ENCODE data around the gene CRYBG1. TPM values are rescaled to one million over a fixed set of nuclear protein-coding genes. Genes with fewer than 3 reads are reported as not detected.

Gene CRYBG1
- total and polyA plus RNA-seq, 2 of the 4 experiments (the other 2 are of a cell fraction): 0.38 to 1.1 TPM

DNA sequence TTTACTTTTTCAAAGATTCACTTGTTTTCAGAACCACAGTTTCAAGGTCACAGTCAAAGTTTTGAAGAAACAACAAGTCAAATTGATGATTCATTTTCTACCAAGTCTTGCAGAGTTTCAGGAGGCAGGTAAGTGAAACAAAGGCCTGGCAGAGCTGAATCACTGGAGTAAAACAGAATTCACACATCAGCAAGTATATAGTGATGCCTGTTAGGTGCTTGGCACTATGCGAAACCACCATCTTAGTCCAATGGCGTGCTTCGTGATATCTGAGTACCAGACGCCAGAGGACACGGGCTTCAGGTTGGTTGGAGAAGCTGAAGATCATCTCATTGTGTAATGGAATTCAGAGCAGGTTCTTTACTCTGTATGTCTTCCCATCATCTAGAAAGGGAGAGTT is 192.9 kb downstream of the CRYBG1 start:
- Histone ChIP-seq H3K79me1 (ENCODE audit: low read depth in 1 of 2, low read length in 2 of 2) (no peaks in the 10 kb centered on the region), H2AFZ (replicated peaks; ENCODE audit: low read length, poor library complexity) (no peak overlapping the region), H2BK120ac (ENCODE audit: low read depth, low read length) (no peak overlapping the region), H3K27me3 (ENCODE audit: control insufficient read depth, insufficient read depth, low read length) (no peaks in the 10 kb centered on the region), H3K18ac (ENCODE audit: low read depth, low read length) (no peak overlapping the region), H4K8ac (ENCODE audit: low read depth in 2 of 2, low read length in 2 of 2) (no peak overlapping the region), H3K4me3 (ENCODE audit: insufficient read depth, low read depth, low read length) (no peak overlapping the region), H3K4ac (ENCODE audit: low read depth, low read length) (no peak overlapping the region), H3K14ac (replicated peaks; ENCODE audit: low read depth, low read length) (no peak overlapping the region), H3K9ac (ENCODE audit: low read depth, low read length) (no peak overlapping the region), H2AK5ac (ENCODE audit: low read depth, low read length) (no peak overlapping the region), H3K56ac (ENCODE audit: extremely low read depth, insufficient read depth, low read length) (no peak overlapping the region), H2AK9ac (replicated peaks; ENCODE audit: low read depth, low read length, poor library complexity) (no peak overlapping the region), H4K20me1 (ENCODE audit: insufficient read depth, low read length) (no peaks in the 10 kb centered on the region), H2BK5ac (ENCODE audit: low read depth, low read length, poor library complexity, severe bottlenecking) (no peak overlapping the region), H2BK15ac (ENCODE audit: low read depth, low read length) (no peak overlapping the region), H3K9me1 (ENCODE audit: insufficient read depth, low read length) (0 out of 2 replicates have a peak, but pooled peaks cover 5% of the 10 kb centered on the region), H3K36me3 (ENCODE audit: control insufficient read depth, insufficient read depth, low read length) (no peaks in the 10 kb centered on the region), H3K9me3 (ENCODE audit: control insufficient read depth, insufficient read depth, low read length) (no peaks in the 10 kb centered on the region), H3K4me1 (ENCODE audit: control insufficient read depth, insufficient read depth, low read length) (peaks cover under 1% of the 10 kb centered on the region), H3K4me2 (ENCODE audit: low read depth, low read length) (no peak overlapping the region), H4K91ac (ENCODE audit: insufficient read depth, low read depth, low read length) (no peak overlapping the region), H3K23ac (ENCODE audit: low read depth, low read length) (no peak overlapping the region), H4K5ac (ENCODE audit: low read depth, low read length) (no peak overlapping the region), H2BK20ac (ENCODE audit: low read depth, low read length) (no peak overlapping the region), H3K27ac (ENCODE audit: insufficient read depth, low read length) (no peak overlapping the region)
- no peak for DNase-seq
- POLR2A ChIA-PET (ENCODE audit: unreplicated experiment): no interaction called here
- intact Hi-C loops (cut with micrococcal nuclease): no loop called here
- in situ Hi-C loops (cut with MboI; ENCODE audit: low sequenced_read_pairs): no loop called here
- no CpG with 5 or more reads among the region's 5 CpGs for WGBS, 2 experiments (ENCODE audit: extremely low coverage in 2 of 2, insufficient read length in 1 of 2)
- TF ChIP-seq NFE2L2 (IDR thresholded peaks at IDR 0.05; ENCODE audit: low read depth, low read length) (no peak), BHLHE40 (IDR thresholded peaks at IDR 0.05; ENCODE audit: low read depth, low read length) (no peak), MXI1 (IDR thresholded peaks at IDR 0.05; ENCODE audit: borderline replicate concordance, low read depth, low read length) (no peak), POLR2A (IDR thresholded peaks at IDR 0.05; ENCODE audit: low read depth, low read length) (no peak), RCOR1 (IDR thresholded peaks at IDR 0.05; ENCODE audit: insufficient replicate concordance, low read length) (no peak), SMC3 (IDR thresholded peaks at IDR 0.05; ENCODE audit: low read depth, low read length) (no peak), FOS (IDR thresholded peaks at IDR 0.05; ENCODE audit: low read depth, low read length) (no peak)
- TF ChIP-seq, protein P1, sequence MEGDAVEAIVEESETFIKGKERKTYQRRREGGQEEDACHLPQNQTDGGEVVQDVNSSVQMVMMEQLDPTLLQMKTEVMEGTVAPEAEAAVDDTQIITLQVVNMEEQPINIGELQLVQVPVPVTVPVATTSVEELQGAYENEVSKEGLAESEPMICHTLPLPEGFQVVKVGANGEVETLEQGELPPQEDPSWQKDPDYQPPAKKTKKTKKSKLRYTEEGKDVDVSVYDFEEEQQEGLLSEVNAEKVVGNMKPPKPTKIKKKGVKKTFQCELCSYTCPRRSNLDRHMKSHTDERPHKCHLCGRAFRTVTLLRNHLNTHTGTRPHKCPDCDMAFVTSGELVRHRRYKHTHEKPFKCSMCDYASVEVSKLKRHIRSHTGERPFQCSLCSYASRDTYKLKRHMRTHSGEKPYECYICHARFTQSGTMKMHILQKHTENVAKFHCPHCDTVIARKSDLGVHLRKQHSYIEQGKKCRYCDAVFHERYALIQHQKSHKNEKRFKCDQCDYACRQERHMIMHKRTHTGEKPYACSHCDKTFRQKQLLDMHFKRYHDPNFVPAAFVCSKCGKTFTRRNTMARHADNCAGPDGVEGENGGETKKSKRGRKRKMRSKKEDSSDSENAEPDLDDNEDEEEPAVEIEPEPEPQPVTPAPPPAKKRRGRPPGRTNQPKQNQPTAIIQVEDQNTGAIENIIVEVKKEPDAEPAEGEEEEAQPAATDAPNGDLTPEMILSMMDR (conservative IDR thresholded peaks at IDR 0.05; ENCODE audit: low read depth, low read length): no peak
- TF ChIP-seq, protein P2, sequence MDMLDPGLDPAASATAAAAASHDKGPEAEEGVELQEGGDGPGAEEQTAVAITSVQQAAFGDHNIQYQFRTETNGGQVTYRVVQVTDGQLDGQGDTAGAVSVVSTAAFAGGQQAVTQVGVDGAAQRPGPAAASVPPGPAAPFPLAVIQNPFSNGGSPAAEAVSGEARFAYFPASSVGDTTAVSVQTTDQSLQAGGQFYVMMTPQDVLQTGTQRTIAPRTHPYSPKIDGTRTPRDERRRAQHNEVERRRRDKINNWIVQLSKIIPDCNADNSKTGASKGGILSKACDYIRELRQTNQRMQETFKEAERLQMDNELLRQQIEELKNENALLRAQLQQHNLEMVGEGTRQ (IDR thresholded peaks at IDR 0.05; ENCODE audit: low read depth, low read length): no peak
- no peak for ATAC-seq (ENCODE audit: low read depth)
- CTCF ChIA-PET: no interaction called here
- dilution Hi-C loops (cut with HindIII; ENCODE audit: low sequenced_read_pairs, unreplicated experiment): loop anchor here (25.0 kb wide), 1 partner anchor 116 kb away; no protein-coding TSS in a partner anchor
- BruUV-seq (replicated peaks): no TSS peak

Measured in IMR-90 (cell line).